HG03558 (cell line): ENCODE data around the gene PPTC7.
A peak's percentile ranks its signal among the peaks of the same experiment; 100 is the strongest.
"Not testable (repeated sequence)": the region's sequence is repeated elsewhere in the genome, so short reads cannot be mapped to it uniquely, and the experiment has no call there.

ENCODE experiments used
- ATAC-seq: cut with Tn5 transposase; IDR thresholded peaks from one replicate; pipeline ENCODE4 v1.9.1; 2021; ENCODE audit warnings: moderate number of reproducible peaks; ENCODE audit not compliant: unreplicated experiment; ENCODE audit errors: extremely low read depth

PPTC7 gene

DNA sequence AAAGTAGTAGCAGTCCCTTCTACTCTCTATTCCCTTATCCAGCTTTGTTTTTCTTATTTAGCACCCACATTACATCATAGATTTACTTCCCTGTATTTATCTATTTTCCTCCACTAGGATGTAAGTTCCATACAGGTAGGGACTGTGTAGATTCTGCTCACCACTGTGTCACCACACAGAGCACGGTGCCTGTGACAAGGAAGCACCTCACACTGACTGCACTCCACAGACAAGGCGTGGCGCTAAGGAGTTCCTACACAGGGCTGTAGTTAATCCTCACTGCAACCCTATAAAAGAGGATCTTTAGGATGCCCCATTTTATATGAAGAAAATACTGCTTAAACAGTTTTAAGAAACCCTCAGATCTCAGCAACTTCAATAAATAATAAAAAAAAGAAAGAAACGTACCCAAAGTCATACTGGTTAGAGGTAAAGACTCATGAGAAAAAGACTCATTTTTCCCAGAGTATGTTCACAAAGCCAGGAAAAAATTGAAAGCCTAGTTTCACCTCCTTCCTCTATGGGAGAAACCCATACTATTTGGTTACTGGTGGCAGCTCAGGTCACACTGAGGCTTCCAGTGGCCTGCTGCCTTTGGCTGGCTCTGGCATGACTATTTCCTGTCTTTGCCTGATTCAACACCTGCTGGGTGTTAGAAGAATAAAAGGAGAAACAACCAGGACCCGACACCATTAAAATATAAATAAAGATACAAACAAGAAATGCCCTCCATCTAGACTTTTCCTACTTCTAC lies 44.1 kb downstream of the PPTC7 start:
- ATAC-seq: no peak

DNA sequence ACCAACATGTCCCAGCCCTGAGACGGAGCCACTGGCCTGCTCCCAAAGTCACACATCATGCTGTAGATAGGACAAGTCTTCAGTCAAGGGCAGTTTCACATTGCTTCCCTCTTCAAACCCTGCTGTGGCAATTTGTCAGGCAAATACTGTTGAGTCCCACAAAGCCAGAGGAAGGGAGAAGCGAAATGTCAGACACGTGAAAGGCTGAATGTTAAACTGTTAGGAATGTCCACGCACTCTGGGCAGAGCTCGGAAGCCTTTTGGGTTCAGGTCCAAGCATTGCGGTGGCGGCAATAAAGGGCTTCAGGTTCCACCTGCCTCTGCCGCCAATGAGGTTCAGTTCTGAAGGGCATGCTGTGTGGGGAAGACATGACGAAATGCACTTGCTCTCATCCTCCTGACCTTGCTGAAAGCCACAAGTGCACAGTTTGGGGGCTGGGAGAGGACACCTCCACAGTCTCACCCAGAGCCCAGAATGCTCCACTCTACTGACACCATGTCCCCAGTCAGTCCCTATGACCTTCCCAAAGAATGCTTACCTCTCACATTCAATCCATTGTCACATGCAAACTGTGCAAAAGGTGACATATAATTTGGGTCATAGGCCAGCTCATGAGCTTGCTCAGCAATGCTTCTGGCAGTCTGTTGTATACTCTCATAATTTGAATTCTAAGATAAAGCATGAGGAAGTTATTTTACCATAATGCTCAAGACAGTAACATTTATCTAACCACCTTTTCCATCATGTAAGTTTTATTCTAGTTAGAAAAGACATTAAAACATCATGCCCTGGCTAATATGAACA lies 45.3 kb downstream of the PPTC7 start:
- no peak for ATAC-seq

DNA sequence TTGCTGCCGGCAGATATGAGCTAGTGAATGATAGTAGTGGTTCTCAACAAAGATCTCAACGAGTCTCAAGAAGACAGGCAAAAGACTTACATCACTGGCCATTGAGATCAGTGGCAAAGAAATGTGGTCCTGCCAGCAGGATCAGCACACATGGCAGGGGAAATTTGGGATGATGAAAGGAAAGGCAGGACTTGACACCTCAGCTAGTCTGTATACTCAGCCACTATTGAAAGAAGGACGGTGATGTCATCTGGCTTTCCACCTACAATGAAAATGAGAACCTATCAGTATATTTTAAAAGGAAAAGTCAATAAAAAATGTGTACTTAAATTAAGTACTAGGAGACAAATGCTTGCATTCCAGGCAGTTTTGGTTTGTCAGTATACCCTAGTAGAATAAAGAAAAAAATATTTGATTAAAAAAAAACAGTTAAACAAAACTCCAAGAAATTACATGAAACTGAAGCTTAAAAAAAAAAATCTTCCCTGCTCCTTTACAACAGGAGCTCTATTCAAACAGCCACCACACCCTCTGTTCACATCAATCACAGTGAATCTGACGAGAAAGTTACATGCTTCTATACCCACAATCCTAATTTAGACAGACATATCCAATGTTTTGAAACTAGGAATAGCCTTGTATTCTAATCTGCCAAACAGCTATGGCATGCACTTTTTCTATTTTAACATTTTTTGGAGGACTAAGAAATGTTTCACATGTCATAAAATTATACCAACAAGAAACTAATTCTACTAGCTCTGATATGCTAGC lies 46.1 kb downstream of the PPTC7 start:
- ATAC-seq: no peak

DNA sequence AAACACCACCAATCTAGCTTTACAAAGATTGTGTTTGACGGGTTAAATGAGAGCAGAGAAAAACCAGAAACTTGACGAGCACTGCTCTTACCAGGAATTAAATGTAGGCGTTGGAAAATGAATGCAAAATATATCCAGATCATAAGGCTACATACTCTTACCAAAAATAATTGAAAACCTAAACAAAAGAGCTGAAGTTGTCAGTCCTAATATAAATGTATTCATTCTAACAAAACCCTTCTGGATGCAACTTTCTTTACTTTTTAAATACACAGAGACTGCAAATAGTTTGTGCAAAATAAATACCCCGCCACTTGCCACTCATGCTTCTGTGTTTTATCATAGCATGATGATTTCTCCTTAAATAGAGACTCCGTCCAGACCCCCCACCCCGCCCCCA lies 48.3 kb downstream of the PPTC7 start:
- ATAC-seq: no peak

DNA sequence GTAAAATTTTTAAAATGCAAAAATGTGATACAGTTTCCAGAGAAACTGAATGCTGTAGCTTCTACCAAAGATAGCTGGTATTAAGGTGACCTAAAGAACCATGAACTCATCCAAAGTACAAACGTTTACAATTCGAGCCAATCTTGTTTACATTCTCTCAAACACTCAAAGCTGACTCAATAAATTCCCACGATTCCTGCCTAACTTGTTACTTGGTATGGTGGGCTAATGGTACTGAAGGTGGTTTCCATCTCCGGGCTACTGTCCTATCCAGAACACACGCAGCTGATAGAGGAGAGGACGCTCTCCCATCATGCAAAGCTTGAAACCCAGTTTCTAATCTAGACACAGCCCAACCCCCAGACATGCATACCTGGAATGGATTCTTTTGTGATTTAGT lies 49.5 kb downstream of the PPTC7 start:
- ATAC-seq: no peak

DNA sequence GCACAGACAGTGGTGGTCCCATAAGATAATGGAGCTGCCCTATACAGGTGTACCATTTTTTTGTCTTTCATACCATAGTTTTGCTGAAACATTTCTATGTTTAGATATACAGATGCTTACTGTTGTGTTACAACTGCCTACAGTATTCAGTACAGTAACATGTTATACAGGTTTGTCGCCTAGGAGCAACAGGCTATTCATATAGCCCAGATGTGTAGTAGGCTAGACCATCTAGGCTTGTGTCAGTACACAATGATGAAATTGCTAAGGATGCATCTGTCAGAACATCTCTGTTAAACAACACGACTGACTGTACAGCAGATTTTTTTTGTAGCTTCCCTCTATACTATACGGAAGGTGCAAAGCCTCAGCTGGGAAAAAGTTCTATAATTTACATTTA lies 50.5 kb downstream of the PPTC7 start:
- no peak for ATAC-seq

DNA sequence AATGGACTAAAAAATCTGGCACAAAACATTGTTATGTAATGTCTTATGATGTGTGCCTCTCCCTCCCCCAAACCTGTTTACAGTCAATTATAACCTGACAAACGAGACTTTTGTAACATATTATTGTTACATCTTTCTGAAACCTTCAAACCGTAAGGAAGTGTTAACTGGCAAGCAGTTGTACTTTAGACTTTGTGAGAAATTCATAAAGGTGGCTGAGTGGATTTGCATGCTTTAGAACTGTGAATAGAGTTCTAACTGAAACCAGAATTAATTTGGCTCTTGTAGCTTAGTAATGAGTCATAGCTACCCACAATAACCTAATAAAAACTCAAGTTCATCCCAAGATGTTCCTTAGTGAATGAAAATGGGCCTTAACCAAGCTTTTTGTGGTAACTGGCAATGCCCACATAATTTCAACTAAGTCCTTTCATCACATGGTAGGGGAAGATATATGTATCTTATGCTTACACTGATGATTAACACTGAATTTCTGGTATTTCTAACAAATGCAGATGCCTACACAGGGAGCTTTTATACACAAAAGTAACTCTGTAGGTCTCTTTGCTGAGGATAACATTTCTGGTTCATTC lies 51.3 kb downstream of the PPTC7 start:
- ATAC-seq: peak; percentile 64

DNA sequence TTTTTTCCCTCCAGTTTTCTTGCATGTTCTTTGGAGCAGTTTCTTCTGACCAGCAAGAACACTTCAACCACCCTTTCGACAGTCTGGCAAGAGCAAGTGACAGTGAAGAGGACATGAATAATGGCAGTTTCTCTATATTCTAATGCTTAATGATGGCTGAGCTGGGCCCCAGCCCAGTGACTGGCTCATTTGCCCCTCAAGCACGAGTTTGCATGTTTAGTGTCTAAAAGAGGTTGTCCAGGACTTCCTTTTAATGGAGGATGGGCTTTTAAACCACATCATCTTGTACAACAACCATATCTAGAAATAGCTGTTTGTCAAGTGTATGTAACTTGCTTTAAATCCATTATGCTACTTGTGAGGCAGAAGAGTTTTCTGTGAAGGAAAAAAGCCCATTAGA lies 52.6 kb downstream of the PPTC7 start:
- ATAC-seq: no peak

DNA sequence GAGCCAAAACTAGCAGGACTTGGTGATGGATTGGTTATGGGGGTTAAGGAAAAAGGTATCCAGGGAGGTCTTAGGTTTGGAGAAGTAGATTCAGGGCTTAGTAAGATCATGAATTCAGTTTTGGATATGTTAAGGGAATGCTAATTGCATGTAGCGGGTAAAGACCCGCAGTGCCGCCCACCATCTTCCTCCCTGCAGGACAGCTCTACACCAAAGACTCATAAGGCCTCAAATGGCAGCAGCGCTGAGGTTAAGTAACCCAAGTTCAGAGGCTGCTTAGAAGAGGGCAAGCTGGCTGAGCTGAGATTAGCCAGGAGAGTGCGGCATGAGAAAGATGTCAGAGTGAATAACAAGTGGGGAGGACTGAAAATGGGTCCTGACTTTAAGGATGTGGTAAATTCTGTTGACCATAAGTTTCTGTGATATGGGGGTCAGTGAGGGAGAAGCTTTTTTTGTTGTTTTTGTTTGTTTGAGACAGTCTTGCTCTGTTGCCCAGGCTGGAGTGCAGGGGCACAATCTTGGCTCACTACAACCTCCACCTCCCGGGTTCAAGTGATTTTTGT lies 54.8 kb downstream of the PPTC7 start:
- no peak for ATAC-seq

DNA sequence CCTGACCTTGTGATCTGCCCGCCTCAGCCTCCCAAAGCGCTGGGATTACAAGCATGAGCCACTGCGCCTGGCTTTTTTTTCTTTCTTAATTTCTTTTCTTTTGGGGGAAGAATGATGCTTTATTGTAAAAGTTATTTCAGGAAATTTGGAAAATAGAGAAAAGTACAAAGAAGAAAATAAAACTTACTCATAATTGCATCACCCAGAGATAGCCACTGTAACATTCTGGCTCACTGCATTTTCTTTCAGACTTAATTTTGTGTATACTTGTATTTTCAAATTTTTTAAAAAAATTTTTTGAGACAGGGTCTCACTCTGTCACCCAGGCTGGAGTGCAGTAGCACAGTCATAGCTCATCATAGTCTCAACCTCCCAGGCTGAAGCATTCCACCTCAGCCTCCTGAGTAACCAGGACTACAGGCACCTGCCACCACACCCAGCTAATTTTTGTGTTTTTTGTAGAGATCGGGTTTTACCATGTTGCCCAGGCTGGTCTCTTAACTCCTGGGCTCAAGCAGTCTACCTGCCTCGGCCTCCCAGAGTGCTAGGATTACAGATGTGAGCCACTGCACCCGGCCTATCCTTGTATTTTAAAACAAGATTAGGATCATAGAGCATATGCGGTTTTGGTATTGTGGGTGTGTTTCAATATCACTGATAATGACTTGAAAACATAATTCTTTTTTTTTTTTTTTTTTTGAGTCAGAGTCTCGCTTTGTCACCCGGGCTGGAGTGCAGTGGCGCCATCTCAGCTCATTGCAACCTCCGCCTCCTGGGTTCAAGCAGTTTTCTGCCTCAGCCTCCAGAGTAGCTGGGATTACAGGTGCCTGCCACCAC lies 62.0 kb downstream of the PPTC7 start:
- not testable (repeated sequence) for ATAC-seq

DNA sequence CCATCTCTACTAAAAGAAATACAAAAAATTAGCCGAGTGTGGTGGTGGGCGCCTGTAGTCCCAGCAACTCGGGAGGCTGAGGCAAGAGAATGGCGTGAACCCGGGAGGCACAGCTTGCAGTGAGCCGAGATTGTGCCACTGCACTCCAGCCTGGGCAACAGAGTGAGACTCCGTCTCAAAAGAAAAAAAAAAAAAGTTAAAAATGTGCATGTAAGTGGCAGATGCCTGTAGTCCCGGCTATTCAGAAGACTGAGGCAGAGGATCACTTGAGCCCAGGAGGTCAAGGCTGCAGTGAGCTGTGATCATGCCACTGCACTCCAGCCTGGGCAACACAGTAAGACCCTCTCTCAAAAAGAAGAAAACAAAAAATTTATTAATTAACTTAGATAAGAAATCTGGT lies 65.1 kb downstream of the PPTC7 start:
- ATAC-seq: not testable (repeated sequence)

DNA sequence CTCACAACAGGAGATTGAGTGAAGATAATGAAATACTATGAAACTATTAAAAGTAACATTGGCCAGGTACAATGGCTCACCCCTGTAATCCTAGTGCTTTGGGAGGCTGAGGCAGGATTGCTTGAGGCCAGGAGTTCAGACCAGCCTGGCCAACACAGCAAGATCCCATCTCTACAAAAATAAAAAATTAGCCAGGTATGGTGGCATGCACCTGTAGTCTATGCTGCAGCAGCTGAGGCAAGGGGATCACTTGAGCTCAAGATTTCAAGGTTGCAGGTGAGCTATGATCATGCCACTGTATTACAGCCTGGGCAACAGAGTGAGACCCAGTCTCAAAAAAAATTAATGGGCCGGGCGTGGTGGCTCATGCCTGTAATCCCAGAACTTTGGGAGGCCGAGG lies 66.1 kb downstream of the PPTC7 start:
- ATAC-seq: no peak

DNA sequence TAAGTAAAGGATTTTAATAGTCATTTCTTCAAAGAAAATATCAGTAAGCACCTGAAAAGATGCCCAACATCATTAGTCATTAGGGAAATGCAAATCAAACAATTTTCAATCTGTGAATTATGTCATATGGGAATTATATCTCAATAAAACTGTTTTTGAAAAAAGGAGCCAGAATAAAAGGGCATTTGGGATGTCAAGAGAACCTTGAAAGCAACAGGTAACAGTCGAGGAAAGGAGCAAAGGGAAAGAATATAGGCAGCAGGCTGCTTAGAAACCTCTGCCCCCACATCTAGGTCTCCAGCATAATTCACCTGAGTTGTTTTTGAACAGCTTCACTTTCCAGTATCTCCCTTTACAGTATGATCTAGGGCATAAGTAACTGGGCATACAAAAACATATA lies 68.8 kb downstream of the PPTC7 start:
- no peak for ATAC-seq

DNA sequence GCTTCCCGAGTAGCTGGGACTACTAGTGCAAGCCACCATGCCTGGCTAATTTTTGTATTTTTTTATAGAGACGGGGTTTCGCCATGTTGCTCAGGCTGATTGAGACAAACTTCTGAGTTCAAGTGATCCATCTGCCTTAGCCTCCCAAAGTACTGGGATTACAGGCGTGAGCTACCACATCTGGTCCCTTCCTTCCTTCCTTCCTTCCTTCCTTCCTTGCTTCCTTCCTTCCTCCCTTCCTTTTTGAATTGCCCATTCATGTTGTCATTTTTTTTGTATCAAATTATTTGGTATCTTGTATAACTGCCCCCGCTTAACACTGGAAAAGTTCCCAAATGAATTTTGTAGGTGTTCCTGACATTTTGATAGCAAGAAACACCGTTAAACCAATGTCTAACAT lies 69.3 kb downstream of the PPTC7 start:
- no peak for ATAC-seq

DNA sequence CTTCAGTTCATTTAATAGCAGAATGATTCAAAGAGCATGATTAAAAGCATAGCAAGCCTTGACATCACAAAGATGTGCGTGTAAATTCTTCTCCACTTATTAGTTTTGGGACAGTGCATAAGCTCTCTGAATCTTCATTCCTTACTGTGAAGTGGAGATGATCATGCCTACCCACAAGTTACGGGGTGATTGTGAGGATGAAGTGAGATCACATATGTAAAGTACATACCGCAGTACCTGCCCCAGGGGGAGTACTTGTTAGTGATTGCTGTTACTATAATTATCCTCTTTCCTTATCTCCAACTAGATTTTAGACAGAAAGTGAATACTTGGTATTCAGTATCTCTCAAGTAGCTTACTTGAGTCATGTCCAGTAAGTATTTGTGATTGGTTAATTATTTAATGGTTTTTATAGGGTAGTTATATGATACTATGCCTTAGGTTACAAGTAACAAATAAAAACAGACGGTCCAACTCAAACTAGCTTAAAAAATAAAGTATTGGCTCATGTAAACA lies 75.0 kb downstream of the PPTC7 start:
- no peak for ATAC-seq

DNA sequence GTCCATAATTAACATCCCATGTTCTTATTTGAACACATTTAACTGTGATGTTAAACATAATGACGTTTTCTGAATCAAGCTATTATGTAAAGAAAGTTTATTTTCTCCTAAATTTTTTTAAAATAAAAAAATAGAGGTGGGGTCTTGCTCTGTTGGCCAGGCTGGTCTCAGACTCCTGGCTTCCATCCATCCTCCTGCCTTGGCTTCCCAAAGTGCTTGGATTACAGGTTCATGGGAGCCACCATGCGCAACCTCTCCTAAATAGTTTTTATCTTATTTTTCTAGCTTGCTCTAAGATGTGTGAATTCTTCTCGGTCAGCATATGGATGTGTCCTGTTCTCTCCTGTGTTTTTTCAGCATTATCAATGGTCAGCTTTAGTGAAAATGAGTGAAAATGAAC lies 77.8 kb downstream of the PPTC7 start:
- ATAC-seq: no peak

DNA sequence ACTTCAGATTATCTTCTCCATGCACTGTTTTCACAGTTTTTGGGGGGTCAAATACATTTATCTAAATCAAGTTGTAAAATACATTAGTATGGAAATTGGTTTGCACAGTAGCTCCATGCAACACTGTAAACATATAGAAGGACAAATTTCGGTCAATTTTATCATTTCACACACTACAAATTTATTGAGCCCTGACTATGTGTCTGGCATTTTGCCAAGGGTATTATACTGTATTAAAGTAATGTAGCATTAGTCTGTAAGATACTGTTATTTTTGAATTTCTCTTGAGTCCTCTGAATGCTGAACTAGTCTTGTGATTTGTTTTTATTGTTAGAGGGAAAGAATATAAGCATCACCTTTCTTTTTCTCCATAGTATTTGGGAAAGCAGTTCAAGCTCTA lies 79.7 kb downstream of the PPTC7 start:
- ATAC-seq: no peak

DNA sequence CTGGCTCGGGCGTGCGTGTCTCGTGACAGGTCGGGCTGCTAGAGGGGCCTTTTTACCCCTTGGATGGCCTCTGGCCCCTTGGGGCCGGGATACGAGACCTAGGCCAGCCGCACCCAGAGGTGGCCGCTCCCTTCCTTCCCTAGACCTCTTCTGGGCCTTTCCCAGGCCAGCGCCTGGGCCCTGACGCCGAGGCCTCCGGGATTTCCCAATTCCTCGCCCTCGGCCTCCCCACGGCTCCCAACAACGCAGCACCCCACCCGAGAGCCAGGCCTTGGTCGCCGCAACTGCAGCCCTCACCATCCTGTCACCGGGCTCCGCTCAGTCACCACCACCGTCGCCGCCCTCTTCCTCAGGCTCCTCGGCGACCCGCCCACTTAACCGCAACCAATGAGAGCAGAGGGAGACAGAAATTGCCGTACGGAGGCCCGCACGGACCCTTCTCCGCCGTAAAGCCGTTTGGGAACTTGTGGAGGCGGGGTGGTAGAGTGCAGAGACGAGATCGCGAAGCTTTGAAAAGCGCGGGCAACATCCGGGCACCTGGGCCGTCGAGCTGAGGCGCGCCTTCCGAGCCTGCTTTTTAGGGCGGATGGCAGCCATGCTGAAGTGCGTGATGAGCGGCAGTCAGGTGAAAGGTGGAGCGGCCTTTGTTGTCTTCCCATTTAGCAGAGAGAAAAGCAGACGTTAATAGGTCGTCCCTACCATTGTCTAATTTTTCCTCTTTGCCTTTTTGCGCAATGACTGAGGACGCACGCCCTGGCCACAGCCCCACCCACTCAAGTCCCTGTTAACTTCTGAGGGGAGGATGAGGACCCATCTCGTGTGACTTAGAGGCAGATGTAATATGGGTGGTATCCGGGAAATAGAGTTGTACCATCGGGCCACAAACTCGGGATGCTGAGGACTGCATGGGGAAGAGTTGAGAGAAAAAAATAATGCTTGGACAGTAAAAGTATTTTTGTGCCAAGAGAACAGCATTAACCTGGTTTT lies 81.1 kb downstream of the PPTC7 start, which contains the start of the genes RAD9B and VPS29:
TSS of gene RAD9B (plus strand) at position 580 of the 987 bp plus-strand sequence. CDS start at position 587, 7 bp downstream.
TSS of gene VPS29 (minus strand) at position 360 of the 987 bp plus-strand sequence. CDS start at position 300, 60 bp downstream.
- peak; percentile 81 for ATAC-seq
